ENCODE measurements around the gene KSR1. TPM values are rescaled to one million over a fixed set of nuclear protein-coding genes. Genes with fewer than 3 reads are reported as not detected.

Gene KSR1
- total RNA-seq, 6 experiments from 2014 or later: 1.9 to 4.9 (median 3.6) TPM

DNA sequence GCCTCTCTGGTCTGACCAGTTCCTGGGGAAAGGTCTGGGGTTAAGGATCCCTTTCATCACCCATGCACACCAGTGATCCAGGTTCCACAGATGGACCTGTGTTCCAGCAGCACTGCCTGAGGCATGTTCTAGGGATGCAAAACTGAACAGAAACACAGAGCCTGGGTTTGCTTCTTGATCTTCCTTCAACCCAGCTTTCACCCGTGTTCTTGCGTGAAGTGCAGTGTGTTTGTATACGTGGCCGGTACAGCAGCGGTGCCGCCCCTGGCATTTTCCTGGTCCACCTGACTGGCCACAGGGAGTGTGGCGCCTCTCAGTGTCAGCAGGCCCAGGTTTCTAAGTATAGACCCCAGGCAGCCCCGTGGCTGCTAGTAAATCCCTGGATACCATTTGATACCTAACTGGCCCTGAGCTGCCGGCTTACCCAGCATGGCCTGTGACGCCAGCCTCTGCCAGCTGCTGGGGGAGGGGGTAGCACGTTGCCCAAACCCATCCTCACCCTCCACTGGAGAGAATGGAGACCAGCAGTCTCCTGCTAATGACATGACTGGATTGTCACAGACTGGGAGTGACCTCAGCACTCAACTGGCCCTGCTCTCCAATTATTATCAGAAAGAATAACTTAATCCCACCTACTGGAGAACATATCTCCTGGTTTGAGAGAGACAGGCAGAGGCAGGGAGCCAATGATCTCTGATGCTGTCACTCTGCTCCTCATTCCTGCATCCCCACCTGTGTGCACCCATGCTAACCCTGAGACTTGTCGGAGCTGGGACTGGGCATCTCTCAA, 115.5 kb downstream of the KSR1 start:
- Mint-ChIP-seq H3K27me3 (ENCODE audit: insufficient read depth) (peaks cover 1% of the 10 kb centered on the region; the same call in 1 of the 2 replicates), H3K36me3 (ENCODE audit: low read depth) (no peaks in the 10 kb centered on the region), H3K9me3 (no peaks in the 10 kb centered on the region), H3K4me3 (no peak overlapping the region), H3K4me1 (ENCODE audit: low read depth) (peaks cover 45% of the 10 kb centered on the region), H3K27ac (no peak overlapping the region)
- no peak for DNase-seq
- TF ChIP-seq CTCF (IDR thresholded peaks at IDR 0.05): no peak

DNA sequence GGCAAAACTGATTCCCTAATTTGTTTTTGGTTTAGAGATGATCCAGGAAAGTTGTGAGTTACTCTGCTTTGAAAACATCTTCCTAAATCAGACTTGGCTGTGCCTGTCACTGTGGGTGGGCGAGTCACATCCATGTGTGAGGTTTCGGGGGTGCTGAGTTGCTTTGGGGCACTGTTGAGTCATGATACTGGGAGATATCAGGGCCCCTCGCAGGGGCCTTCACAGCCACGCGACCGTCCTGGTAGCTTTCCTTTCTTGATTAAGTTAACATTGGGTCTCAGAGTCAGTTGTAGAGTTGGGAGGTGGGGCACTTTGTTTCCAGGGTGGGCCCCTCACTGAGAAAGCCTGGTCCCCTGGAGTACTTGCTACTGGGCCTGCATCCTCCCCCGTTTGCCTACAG, 116.4 kb downstream of the KSR1 start:
- Mint-ChIP-seq H3K36me3 (ENCODE audit: low read depth) (no peaks in the 10 kb centered on the region), H3K9me3 (no peaks in the 10 kb centered on the region), H3K4me3 (peak overlapping the region; percentile 2; the same call in 1 of the 2 replicates), H3K27ac (no peak overlapping the region), H3K4me1 (ENCODE audit: low read depth) (peaks cover 50% of the 10 kb centered on the region), H3K27me3 (ENCODE audit: insufficient read depth) (peaks cover 1% of the 10 kb centered on the region; the same call in 1 of the 2 replicates)
- DNase-seq: peak; percentile 32
- no peak for TF ChIP-seq CTCF (IDR thresholded peaks at IDR 0.05)

DNA sequence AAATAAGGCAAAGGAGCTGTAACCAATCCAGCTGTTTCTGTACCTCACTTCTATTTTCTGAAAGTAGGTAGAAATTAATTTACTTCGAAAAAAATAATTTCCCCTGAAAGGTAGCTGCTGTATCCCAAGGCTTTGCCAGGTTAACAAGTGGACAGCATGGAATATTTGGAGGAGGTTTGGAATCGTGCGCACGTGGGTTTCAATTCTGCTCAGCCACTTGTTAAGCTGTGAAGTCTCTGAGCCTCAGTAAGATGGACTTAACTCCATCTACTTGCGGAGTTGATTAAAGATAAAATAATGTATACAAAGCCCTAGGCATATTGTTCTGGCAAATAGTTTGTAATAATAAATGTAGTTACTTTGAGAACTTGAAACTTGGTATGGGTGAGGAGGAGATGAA, 117.3 kb downstream of the KSR1 start:
- no peak for TF ChIP-seq CTCF (IDR thresholded peaks at IDR 0.05)
- Mint-ChIP-seq H3K4me3 (no peak overlapping the region), H3K27me3 (ENCODE audit: insufficient read depth) (peaks cover 1% of the 10 kb centered on the region; the same call in 1 of the 2 replicates), H3K9me3 (no peaks in the 10 kb centered on the region), H3K27ac (no peak overlapping the region), H3K36me3 (ENCODE audit: low read depth) (no peaks in the 10 kb centered on the region), H3K4me1 (ENCODE audit: low read depth) (peaks cover 56% of the 10 kb centered on the region)
- no peak for DNase-seq

GRCh38 chr17:27573971-27574525, 117.8 kb downstream of the KSR1 start:
- Mint-ChIP-seq H3K36me3 (ENCODE audit: low read depth) (no peaks in the 10 kb centered on the region), H3K4me1 (ENCODE audit: low read depth) (peaks cover 57% of the 10 kb centered on the region), H3K4me3 (no peak overlapping the region), H3K27ac (no peak overlapping the region), H3K9me3 (no peaks in the 10 kb centered on the region), H3K27me3 (ENCODE audit: insufficient read depth) (peaks cover 1% of the 10 kb centered on the region; the same call in 1 of the 2 replicates)
- peak; percentile 25 for DNase-seq
- TF ChIP-seq CTCF (IDR thresholded peaks at IDR 0.05): no peak

GRCh38 chr17:27575096-27575911, 119.1 kb downstream of the KSR1 start:
- Mint-ChIP-seq H3K27me3 (ENCODE audit: insufficient read depth) (no peaks in the 10 kb centered on the region), H3K36me3 (ENCODE audit: low read depth) (no peaks in the 10 kb centered on the region)

More at GRCh38 chr17:27575096-27575911, 119.1 kb downstream of the KSR1 start:
- peaks cover 51% of the 10 kb centered on the region for H3K4me1 Mint-ChIP-seq (ENCODE audit: low read depth)
- DNase-seq: no peak
- H3K4me3 Mint-ChIP-seq: no peak overlapping the region
- H3K9me3 Mint-ChIP-seq: no peaks in the 10 kb centered on the region
- no peak overlapping the region for H3K27ac Mint-ChIP-seq
- no peak for TF ChIP-seq CTCF (IDR thresholded peaks at IDR 0.05)
